ENCODE data around the gene PAEP.

Gene PAEP

GRCh38 chr9:135604437-135605237 lies 43.1 kb downstream of the PAEP start:
- no peak for DNase-seq

- DNase-seq: no peak
Observed at GRCh38 chr9:135605238-135605781, 43.8 kb downstream of the PAEP start.

DNA sequence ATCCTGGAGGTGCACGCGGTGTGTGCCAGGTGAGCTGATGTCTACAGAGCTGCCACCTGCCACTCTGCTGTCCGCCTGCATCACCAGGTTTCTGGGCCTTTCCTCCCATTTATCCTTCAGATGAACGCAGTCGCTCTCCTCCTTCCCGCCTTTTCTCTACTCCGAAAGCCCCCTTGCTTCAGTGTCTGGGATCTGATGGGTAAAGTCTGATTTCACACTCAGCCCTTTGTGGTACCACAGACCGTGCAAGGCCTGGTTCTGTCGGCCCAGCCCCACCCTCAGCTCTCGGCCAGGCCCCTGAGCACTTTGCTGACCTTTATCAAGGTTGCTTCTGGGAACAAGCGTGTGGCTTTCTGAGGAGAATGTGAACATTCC lies 45.3 kb downstream of the PAEP start:
- no peak for DNase-seq

GRCh38 chr9:135607401-135608293 lies 46.1 kb downstream of the PAEP start:
- no peak for DNase-seq

DNA sequence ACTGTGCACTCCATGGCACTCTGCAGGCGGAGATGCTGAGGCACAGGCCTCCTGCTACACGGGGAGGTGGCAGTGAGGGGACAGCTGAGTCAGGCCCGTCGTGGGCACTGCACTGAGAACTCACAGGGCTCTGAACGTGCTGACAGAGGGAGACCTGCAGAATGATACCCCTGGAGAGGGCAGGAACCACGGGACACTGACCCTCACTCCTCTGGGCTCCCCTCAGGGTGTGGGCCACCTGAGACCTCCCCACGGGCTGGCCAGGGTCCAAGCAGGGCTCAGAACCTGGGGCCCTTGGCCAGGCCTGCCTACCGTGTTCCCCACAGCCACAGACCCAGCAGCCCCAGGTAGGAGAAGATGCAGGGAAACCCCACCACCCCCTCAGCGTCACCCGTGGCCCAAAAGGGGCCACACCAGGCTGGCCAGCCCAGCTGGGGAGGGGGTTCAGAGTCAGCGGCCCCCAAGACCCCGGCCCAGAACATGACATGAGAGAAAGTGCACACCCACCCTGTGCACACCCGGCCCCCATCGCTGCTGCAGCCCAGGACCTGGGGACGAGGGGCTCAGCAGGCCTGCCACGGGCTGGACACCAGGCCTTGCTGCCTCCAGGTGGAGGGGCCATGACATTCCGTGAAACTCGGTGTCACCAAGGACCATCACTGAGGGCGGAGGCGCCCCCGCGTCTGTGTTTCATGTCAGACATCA lies 46.9 kb downstream of the PAEP start:
- DNase-seq: no peak

DNA sequence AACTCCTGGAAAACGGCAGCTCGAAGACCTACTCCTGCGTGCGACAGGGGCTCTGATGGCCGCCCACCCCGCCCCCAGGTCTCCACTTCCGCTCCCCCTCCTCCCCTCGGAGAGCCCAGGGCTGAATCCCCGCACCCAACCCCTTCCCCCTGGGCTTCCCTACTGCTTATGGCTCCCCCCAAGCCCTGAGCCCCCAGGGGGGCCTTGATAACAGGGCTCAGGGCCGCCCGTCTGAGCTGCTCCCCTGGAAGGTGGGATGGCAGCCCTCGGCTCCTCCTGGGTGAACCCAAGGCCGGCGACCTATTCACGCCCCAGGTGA lies 47.4 kb downstream of the PAEP start:
- no peak for DNase-seq

GRCh38 chr9:135609366-135609955 lies 47.9 kb downstream of the PAEP start:
- no peak for DNase-seq

- no peak for DNase-seq
Observed at GRCh38 chr9:135610290-135611141, 49.0 kb downstream of the PAEP start.

- DNase-seq: no peak
Observed at GRCh38 chr9:135611142-135611874, 49.8 kb downstream of the PAEP start.

DNA sequence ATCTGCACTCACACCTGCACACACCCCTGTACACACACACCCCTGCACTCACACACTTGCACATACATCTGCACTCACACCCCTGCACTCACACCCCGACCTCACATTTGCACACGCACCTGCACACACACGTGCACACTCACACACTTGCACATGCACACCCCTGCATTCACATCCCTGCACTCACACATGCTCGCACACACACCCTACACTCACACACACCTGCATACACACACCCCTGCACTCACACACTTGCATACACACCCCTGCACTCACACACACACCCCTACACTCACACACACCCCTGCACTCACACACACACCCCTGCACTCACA lies 50.3 kb downstream of the PAEP start:
- DNase-seq: no peak

DNA sequence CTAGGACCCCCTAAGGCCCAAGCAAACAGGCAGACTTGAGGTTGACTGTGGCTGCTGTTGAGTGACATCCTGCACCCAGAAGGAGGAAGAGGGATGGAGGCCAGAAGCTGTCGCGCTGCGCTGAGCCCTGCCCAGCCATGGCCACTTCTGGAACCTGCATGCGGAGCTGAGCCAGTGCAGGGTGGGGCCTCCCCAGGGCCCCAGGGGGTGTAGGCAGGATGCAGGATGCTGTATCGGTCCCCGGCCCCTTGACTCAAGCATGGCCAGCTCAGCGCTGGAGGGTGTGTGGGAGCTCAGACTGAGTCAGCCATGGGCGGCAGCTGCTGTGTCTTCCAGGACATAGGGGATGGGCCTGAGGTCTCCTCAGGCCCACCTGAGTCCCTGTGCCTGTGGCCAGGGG lies 50.9 kb downstream of the PAEP start:
- DNase-seq: no peak

DNA sequence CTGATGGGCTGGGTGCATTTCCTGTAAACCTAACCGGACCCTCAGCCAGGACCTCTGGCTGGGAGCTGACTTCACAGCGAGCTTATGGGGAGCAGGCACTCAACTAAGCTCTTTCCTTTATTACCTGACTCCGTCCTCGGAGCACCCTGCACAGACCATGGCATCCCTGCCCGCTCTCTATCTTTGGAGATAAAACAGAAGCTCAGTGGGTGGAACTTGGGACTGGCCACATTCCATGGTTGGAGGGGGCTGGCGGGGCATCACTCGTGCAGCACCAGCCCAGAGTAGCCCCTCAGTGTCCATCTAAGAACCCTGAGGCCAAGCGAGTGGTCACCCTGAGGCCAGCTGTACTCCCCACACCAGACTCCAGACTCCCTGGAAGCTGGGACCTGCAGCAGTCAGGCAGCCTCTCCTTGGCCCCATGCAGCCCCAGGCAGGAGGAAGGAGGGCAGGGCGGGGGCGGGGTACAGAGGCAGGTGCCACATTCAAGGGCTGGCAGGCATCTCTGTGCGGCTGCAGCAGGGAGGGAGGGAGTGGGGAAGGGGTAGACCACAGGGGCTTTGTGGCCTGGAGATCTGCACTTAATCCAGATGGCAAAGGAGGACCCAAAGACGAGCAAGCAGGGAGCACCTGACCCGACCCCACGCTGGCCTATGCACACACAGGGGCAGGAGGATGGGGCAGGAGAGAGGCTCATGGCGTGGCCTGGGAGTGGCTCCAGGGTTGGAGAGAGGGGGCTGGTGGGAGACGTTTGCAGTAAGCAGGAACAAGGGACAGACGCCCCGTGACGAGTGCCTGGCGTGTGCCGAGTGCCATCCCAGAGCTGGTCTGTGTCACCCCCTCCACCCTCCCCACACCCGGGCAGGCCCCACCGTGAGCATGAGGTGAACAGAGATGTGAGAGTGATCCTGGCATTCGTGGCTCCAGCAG lies 51.7 kb downstream of the PAEP start:
- no peak for DNase-seq

DNA sequence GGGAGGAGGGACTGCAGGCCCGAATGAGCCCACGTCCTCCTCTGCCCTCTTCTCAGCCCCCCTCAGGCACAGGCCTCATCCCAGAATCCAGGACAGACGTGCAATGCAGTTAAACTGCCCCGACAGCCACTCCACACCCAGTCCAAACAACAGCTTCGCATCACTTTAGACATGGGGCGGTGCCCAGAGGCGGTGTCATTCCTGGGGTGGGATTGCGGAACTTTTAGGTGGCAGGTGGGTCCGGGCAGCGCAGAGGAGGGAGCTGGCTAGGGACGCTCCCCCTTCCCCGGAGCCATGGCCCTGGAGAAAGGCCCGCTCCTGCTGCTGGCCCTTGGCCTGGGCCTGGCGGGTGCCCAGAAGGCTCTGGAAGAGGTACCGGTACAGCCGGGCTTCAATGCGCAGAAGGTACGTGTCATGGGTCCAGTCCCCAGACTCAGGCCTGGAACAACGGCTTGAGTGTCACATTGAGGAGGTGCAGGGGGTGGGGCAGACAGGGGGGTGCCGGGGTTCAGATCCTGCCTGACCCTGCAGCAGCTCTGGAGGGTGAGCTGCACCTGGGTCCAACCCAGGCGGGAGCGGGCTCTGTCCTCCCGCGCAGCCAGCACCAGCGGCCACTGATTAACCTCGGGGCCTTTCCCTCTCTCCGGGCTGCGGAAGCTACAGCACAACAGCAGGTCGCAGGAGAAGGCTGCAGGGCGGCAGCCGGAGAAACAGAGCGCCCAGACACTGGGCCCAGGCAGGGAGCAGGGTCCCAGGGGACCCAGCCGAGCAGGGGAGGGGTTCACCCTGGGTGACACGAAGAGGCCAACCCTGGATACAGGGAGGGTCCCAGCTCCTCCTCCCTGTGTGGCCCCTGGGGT lies 52.6 kb downstream of the PAEP start:
- DNase-seq: no peak

GRCh38 chr9:135614821-135615665 lies 53.5 kb downstream of the PAEP start:
- DNase-seq: no peak

- no peak for DNase-seq
Observed at GRCh38 chr9:135615666-135616618, 54.4 kb downstream of the PAEP start.

Measured in cerebellar nuclear complex (tissue), 1 donor.